ENCODE results near the gene RELA. TPM values are rescaled to one million over a fixed set of nuclear protein-coding genes. Genes with fewer than 3 reads are reported as not detected.
"Not testable (repeated sequence)": the region's sequence is repeated elsewhere in the genome, so short reads cannot be mapped to it uniquely, and the experiment has no call there.

Gene RELA
- total and polyA plus RNA-seq, 5 donors from 2014 or later = 40.3 to 295 (median 53.4) TPM

- no peaks in the 10 kb centered on the region for H3K9me3 Mint-ChIP-seq
- DNase-seq (no peak), ATAC-seq (ENCODE audit: low read depth in 2 of 2) (no peak)
- Histone ChIP-seq H3K27me3 (ENCODE audit: control insufficient read depth, insufficient read depth, low read length) (peaks cover 2% of the 10 kb centered on the region), H3K27ac (ENCODE audit: insufficient read depth, low read length, poor library complexity, severe bottlenecking) (no peak overlapping the region), H3K4me3 (ENCODE audit: low read depth, low read length) (no peak overlapping the region), H3K4me1 (ENCODE audit: control insufficient read depth, insufficient read depth, low read length, poor library complexity, severe bottlenecking) (no peaks in the 10 kb centered on the region), H3K36me3 (ENCODE audit: control insufficient read depth, insufficient read depth, low read length) (no peaks in the 10 kb centered on the region), H3K9me3 (ENCODE audit: control insufficient read depth in 2 of 2, low read length in 2 of 2) (no peaks in the 10 kb centered on the region)
- H3K36me3 Mint-ChIP-seq = no peaks in the 10 kb centered on the region
- peaks cover 15% of the 10 kb centered on the region for H3K27me3 Mint-ChIP-seq
- H3K27ac Mint-ChIP-seq = peak overlapping the region in 1 of 3 donors; percentile 1
- H3K4me3 Mint-ChIP-seq = no peak overlapping the region
- peaks cover 0 to 2% (median 0%) of the 10 kb centered on the region in 4 donors for H3K4me1 Mint-ChIP-seq
Observed at GRCh38 chr11:65692367-65692766, 29.7 kb upstream of the RELA start.

- not testable (repeated sequence) for H3K27ac Mint-ChIP-seq; H3K4me3 Mint-ChIP-seq; H3K27ac ChIP-seq (ENCODE audit: insufficient read depth, low read length, poor library complexity, severe bottlenecking); H3K36me3 ChIP-seq (ENCODE audit: control insufficient read depth, insufficient read depth, low read length); H3K4me1 Mint-ChIP-seq; H3K27me3 ChIP-seq (ENCODE audit: control insufficient read depth, insufficient read depth, low read length); H3K9me3 ChIP-seq (ENCODE audit: control insufficient read depth in 2 of 2, low read length in 2 of 2); H3K4me3 ChIP-seq (ENCODE audit: low read depth, low read length); H3K36me3 Mint-ChIP-seq; H3K4me1 ChIP-seq (ENCODE audit: control insufficient read depth, insufficient read depth, low read length, poor library complexity, severe bottlenecking); H3K9me3 Mint-ChIP-seq; DNase-seq; ATAC-seq (ENCODE audit: low read depth in 2 of 2)
- H3K27me3 Mint-ChIP-seq = peaks cover 13% of the 10 kb centered on the region
Observed at GRCh38 chr11:65691847-65692246, 29.1 kb upstream of the RELA start.

- Mint-ChIP-seq H3K4me3 (no peak overlapping the region), H3K27me3 (peaks cover 9% of the 10 kb centered on the region), H3K27ac (no peak overlapping the region), H3K4me1 (no peaks in the 10 kb centered on the region), H3K9me3 (no peaks in the 10 kb centered on the region), H3K36me3 (no peaks in the 10 kb centered on the region)
- Histone ChIP-seq H3K27ac (ENCODE audit: insufficient read depth, low read length, poor library complexity, severe bottlenecking) (no peak overlapping the region), H3K9me3 (ENCODE audit: control insufficient read depth in 2 of 2, low read length in 2 of 2) (no peaks in the 10 kb centered on the region), H3K36me3 (ENCODE audit: control insufficient read depth, insufficient read depth, low read length) (no peaks in the 10 kb centered on the region), H3K4me1 (ENCODE audit: control insufficient read depth, insufficient read depth, low read length, poor library complexity, severe bottlenecking) (no peaks in the 10 kb centered on the region), H3K27me3 (ENCODE audit: control insufficient read depth, insufficient read depth, low read length) (peaks cover 7% of the 10 kb centered on the region), H3K4me3 (ENCODE audit: low read depth, low read length) (no peak overlapping the region)
- no peak for DNase-seq
- ATAC-seq (ENCODE audit: low read depth in 2 of 2) = no peak
Observed at GRCh38 chr11:65685981-65686380, 23.3 kb upstream of the RELA start.

- not testable (repeated sequence) for H3K4me1 Mint-ChIP-seq; ATAC-seq (ENCODE audit: low read depth in 2 of 2); DNase-seq; H3K27me3 ChIP-seq (ENCODE audit: control insufficient read depth, insufficient read depth, low read length); H3K9me3 ChIP-seq (ENCODE audit: control insufficient read depth in 2 of 2, low read length in 2 of 2); H3K27me3 Mint-ChIP-seq; H3K36me3 Mint-ChIP-seq; H3K36me3 ChIP-seq (ENCODE audit: control insufficient read depth, insufficient read depth, low read length); H3K27ac Mint-ChIP-seq; H3K4me3 ChIP-seq (ENCODE audit: low read depth, low read length); H3K9me3 Mint-ChIP-seq; H3K4me1 ChIP-seq (ENCODE audit: control insufficient read depth, insufficient read depth, low read length, poor library complexity, severe bottlenecking); H3K27ac ChIP-seq (ENCODE audit: insufficient read depth, low read length, poor library complexity, severe bottlenecking); H3K4me3 Mint-ChIP-seq
Observed at GRCh38 chr11:65683480-65683879, 20.8 kb upstream of the RELA start.

- no peaks in the 10 kb centered on the region for H3K9me3 Mint-ChIP-seq
- no peak overlapping the region for H3K27ac Mint-ChIP-seq
- Histone ChIP-seq H3K4me3 (ENCODE audit: low read depth, low read length) (no peak overlapping the region), H3K36me3 (ENCODE audit: control insufficient read depth, insufficient read depth, low read length) (no peaks in the 10 kb centered on the region), H3K4me1 (ENCODE audit: control insufficient read depth, insufficient read depth, low read length, poor library complexity, severe bottlenecking) (no peaks in the 10 kb centered on the region), H3K9me3 (ENCODE audit: control insufficient read depth in 2 of 2, low read length in 2 of 2) (no peaks in the 10 kb centered on the region), H3K27ac (ENCODE audit: insufficient read depth, low read length, poor library complexity, severe bottlenecking) (no peak overlapping the region), H3K27me3 (ENCODE audit: control insufficient read depth, insufficient read depth, low read length) (peaks cover 7% of the 10 kb centered on the region)
- H3K27me3 Mint-ChIP-seq = peaks cover 19% of the 10 kb centered on the region
- ATAC-seq (ENCODE audit: low read depth in 2 of 2) (no peak), DNase-seq (no peak)
- no peak overlapping the region for H3K4me3 Mint-ChIP-seq
- no peaks in the 10 kb centered on the region for H3K4me1 Mint-ChIP-seq
- no peaks in the 10 kb centered on the region for H3K36me3 Mint-ChIP-seq
Observed at GRCh38 chr11:65680192-65680743, 17.6 kb upstream of the RELA start.

GRCh38 chr11:65672982-65673381 is 10.3 kb upstream of the RELA start:
- H3K27ac ChIP-seq (ENCODE audit: insufficient read depth, low read length, poor library complexity, severe bottlenecking) = no peak overlapping the region
- no peaks in the 10 kb centered on the region for H3K4me1 Mint-ChIP-seq
- ATAC-seq (ENCODE audit: low read depth in 2 of 2) (no peak), DNase-seq (no peak)
- no peak overlapping the region for H3K27ac Mint-ChIP-seq
- H3K36me3 Mint-ChIP-seq = no peaks in the 10 kb centered on the region
- H3K4me1 ChIP-seq (ENCODE audit: control insufficient read depth, insufficient read depth, low read length, poor library complexity, severe bottlenecking) = no peaks in the 10 kb centered on the region
- H3K9me3 ChIP-seq (ENCODE audit: control insufficient read depth in 2 of 2, low read length in 2 of 2) = no peaks in the 10 kb centered on the region
- H3K27me3 Mint-ChIP-seq = peaks cover 14% of the 10 kb centered on the region
- H3K4me3 Mint-ChIP-seq = no peak overlapping the region
- no peak overlapping the region for H3K4me3 ChIP-seq (ENCODE audit: low read depth, low read length)
- H3K27me3 ChIP-seq (ENCODE audit: control insufficient read depth, insufficient read depth, low read length) = no peaks in the 10 kb centered on the region
- no peaks in the 10 kb centered on the region for H3K36me3 ChIP-seq (ENCODE audit: control insufficient read depth, insufficient read depth, low read length)
- H3K9me3 Mint-ChIP-seq = no peaks in the 10 kb centered on the region

- Histone ChIP-seq H3K4me1 (ENCODE audit: control insufficient read depth, insufficient read depth, low read length, poor library complexity, severe bottlenecking) (no peaks in the 10 kb centered on the region), H3K27me3 (ENCODE audit: control insufficient read depth, insufficient read depth, low read length) (no peaks in the 10 kb centered on the region), H3K4me3 (ENCODE audit: low read depth, low read length) (no peak overlapping the region), H3K9me3 (ENCODE audit: control insufficient read depth in 2 of 2, low read length in 2 of 2) (no peaks in the 10 kb centered on the region), H3K27ac (ENCODE audit: insufficient read depth, low read length, poor library complexity, severe bottlenecking) (no peak overlapping the region), H3K36me3 (ENCODE audit: control insufficient read depth, insufficient read depth, low read length) (no peaks in the 10 kb centered on the region)
- ATAC-seq (ENCODE audit: low read depth in 2 of 2) = peak in 1 of 2 donors; percentile 44
- H3K4me3 Mint-ChIP-seq = no peak overlapping the region
- peaks cover 14% of the 10 kb centered on the region for H3K27me3 Mint-ChIP-seq
- no peaks in the 10 kb centered on the region for H3K36me3 Mint-ChIP-seq
- DNase-seq = no peak
- H3K27ac Mint-ChIP-seq = peak overlapping the region in 1 of 3 donors; percentile 1
- H3K9me3 Mint-ChIP-seq = no peaks in the 10 kb centered on the region
- H3K4me1 Mint-ChIP-seq = no peaks in the 10 kb centered on the region
Observed at GRCh38 chr11:65672180-65672860, 9.6 kb upstream of the RELA start.

- H3K36me3 Mint-ChIP-seq = peaks cover 16% of the 10 kb centered on the region
- peaks cover 5 to 45% (median 15%) of the 10 kb centered on the region in 4 donors for H3K4me1 Mint-ChIP-seq
- peaks cover 4% of the 10 kb centered on the region for H3K27me3 Mint-ChIP-seq
- peaks cover 41% of the 10 kb centered on the region for H3K4me1 ChIP-seq (ENCODE audit: control insufficient read depth, insufficient read depth, low read length, poor library complexity, severe bottlenecking)
- peak overlapping the region; percentile 98 for H3K27ac ChIP-seq (ENCODE audit: insufficient read depth, low read length, poor library complexity, severe bottlenecking)
- peak in 2 of 3 donors; percentile 26 to 59 for DNase-seq
- H3K4me3 ChIP-seq (ENCODE audit: low read depth, low read length) = peak overlapping the region; percentile 78
- H3K27me3 ChIP-seq (ENCODE audit: control insufficient read depth, insufficient read depth, low read length) = no peaks in the 10 kb centered on the region
- H3K9me3 Mint-ChIP-seq = no peaks in the 10 kb centered on the region
- peak overlapping the region; percentile 89 to 97 (median 94) for H3K4me3 Mint-ChIP-seq
- peak overlapping the region; percentile 88 to 94 (median 93) for H3K27ac Mint-ChIP-seq
- no peaks in the 10 kb centered on the region for H3K9me3 ChIP-seq (ENCODE audit: control insufficient read depth in 2 of 2, low read length in 2 of 2)
- H3K36me3 ChIP-seq (ENCODE audit: control insufficient read depth, insufficient read depth, low read length) = peaks cover 23% of the 10 kb centered on the region
- no peak for ATAC-seq (ENCODE audit: low read depth in 2 of 2)
Observed at GRCh38 chr11:65663639-65664200, 1.0 kb upstream of the RELA start.
